GM23338 (cell line): ENCODE results near the gene SOAT2. TPM values are rescaled to one million over a fixed set of nuclear protein-coding genes. Genes with fewer than 3 reads are reported as not detected.

ENCODE experiments used
- ATAC-seq: fragments of 200-7000 bp; cut with Tn5 transposase; 3 replicates; pipeline ENCODE4 v1.9.1; 2020
- DNase-seq: peaks from one replicate; pipeline ENCODE4 v3.0.0-alpha.2; 2015; ENCODE audit warnings: low spot score
- H2AFZ ChIP-seq: fragments of 200-600 bp; sonication (generic); 2 replicates; pipeline ENCODE4 v1.8.0; 2016; ENCODE audit warnings: antibody characterized with exemption, mild to moderate bottlenecking, moderate library complexity
- H3F3A ChIP-seq: fragments of 200-600 bp; sonication (generic); replicated peaks from 2 replicates; pipeline ENCODE4 v1.8.0; 2017; ENCODE audit warnings: antibody characterized with exemption, mixed run types, low read depth
- H3K27ac ChIP-seq: fragments of 200-600 bp; sonication (generic); 2 replicates; pipeline ENCODE4 v1.6.1; 2016; ENCODE audit warnings: low read depth
- H3K27me3 ChIP-seq: fragments of 200-600 bp; sonication (generic); 2 replicates; pipeline ENCODE4 v1.8.0; 2016; ENCODE audit warnings: mild to moderate bottlenecking, mixed run types, moderate library complexity; ENCODE audit not compliant: insufficient read depth
- H3K36me3 ChIP-seq: fragments of 200-600 bp; sonication (generic); 2 replicates; pipeline ENCODE4 v1.8.0; 2016; ENCODE audit warnings: mild to moderate bottlenecking; ENCODE audit not compliant: insufficient read depth
- H3K4me1 ChIP-seq: fragments of 200-600 bp; sonication (generic); 2 replicates; pipeline ENCODE4 v1.8.0; 2016; ENCODE audit warnings: mild to moderate bottlenecking, moderate library complexity; ENCODE audit not compliant: insufficient read depth
- H3K4me2 ChIP-seq: fragments of 200-600 bp; sonication (generic); 2 replicates; pipeline ENCODE4 v1.7.1; 2017; ENCODE audit warnings: mixed run types
- H3K4me3 ChIP-seq: fragments of 200-600 bp; sonication (generic); 2 replicates; pipeline ENCODE4 v1.6.1; 2016; ENCODE audit warnings: mixed run types
- H3K79me2 ChIP-seq: fragments of 200-600 bp; sonication (generic); replicated peaks from 2 replicates; pipeline ENCODE4 v1.8.0; 2017; ENCODE audit warnings: mild to moderate bottlenecking; ENCODE audit not compliant: insufficient read depth
- H3K9me2 ChIP-seq: fragments of 200-600 bp; sonication (generic); 2 replicates; pipeline ENCODE4 v1.8.0; 2017; ENCODE audit not compliant: insufficient read depth
- H4K20me1 ChIP-seq: fragments of 200-600 bp; sonication (generic); replicated peaks from 2 replicates; pipeline ENCODE4 v1.8.0; 2017; ENCODE audit warnings: mild to moderate bottlenecking; ENCODE audit not compliant: insufficient read depth
- H3K27ac Mint-ChIP-seq: 2 replicates; pipeline ENCODE4 v1.8.0; 2020; ENCODE audit warnings: inconsistent platforms, mild to moderate bottlenecking, moderate library complexity, mixed read lengths
- H3K27me3 Mint-ChIP-seq: 3 replicates; pipeline ENCODE4 v1.8.0; 2022; ENCODE audit warnings: low read depth, mild to moderate bottlenecking, moderate library complexity, mixed read lengths, inconsistent platforms; ENCODE audit not compliant: insufficient read depth, poor library complexity
- H3K36me3 Mint-ChIP-seq: 3 replicates; pipeline ENCODE4 v1.8.0; 2021; ENCODE audit warnings: low read depth, mild to moderate bottlenecking, inconsistent platforms, moderate library complexity, mixed read lengths
- H3K4me1 Mint-ChIP-seq: 3 replicates; pipeline ENCODE4 v1.8.0; 2020; ENCODE audit warnings: mild to moderate bottlenecking, inconsistent platforms, mixed read lengths
- H3K4me3 Mint-ChIP-seq: 3 replicates; pipeline ENCODE4 v1.8.0; 2021; ENCODE audit warnings: moderate library complexity, mild to moderate bottlenecking, inconsistent platforms, mixed read lengths
- H3K9me3 Mint-ChIP-seq: 3 replicates; pipeline ENCODE4 v1.8.0; 2020; ENCODE audit warnings: moderate library complexity, mild to moderate bottlenecking, inconsistent platforms, mixed read lengths
- CREB1 ChIP-seq: fragments of 250-450 bp; sonication (Bioruptor Pico); IDR thresholded peaks from 2 replicates; pipeline ENCODE4 v1.5.0; 2020; ENCODE audit warnings: low read depth, mild to moderate bottlenecking, moderate library complexity
- EZH2phosphoT487 ChIP-seq: fragments of 200-600 bp; sonication (generic); IDR thresholded peaks from one replicate; pipeline ENCODE4 v1.8.1; 2018; ENCODE audit warnings: antibody characterized with exemption; ENCODE audit not compliant: unreplicated experiment
- JUNB ChIP-seq: IDR thresholded peaks from one replicate; pipeline ENCODE4 v1.6.1; 2016; ENCODE audit warnings: antibody characterized with exemption; ENCODE audit not compliant: unreplicated experiment
- NANOG ChIP-seq: IDR thresholded peaks from 2 replicates; pipeline ENCODE4 v1.6.1; 2016; ENCODE audit warnings: antibody characterized with exemption, borderline replicate concordance
- POLR2AphosphoS5 ChIP-seq: IDR thresholded peaks from 2 replicates; pipeline ENCODE4 v1.6.1; 2016; ENCODE audit warnings: antibody characterized with exemption, low read depth
- ZNF331 ChIP-seq: fragments of 250-450 bp; sonication (Bioruptor Pico); IDR thresholded peaks from 2 replicates; pipeline ENCODE4 v1.5.0; 2020; ENCODE audit warnings: low read depth, mild to moderate bottlenecking, moderate library complexity
- polyA plus RNA-seq: library from polyadenylated mRNA; unstranded; fragments of >200 nt; fragmentation: Nextera tagmentation; extraction: Ambion mirVana; gene quantifications from 2 replicates; pipeline ENCODE4 v1.2.1, GENCODE V29; 2016
- total RNA-seq: library from RNA; depleted of rRNA; stranded (reverse); fragments of >200 nt; shearing (Covaris generic); gene quantifications from 2 replicates; pipeline ENCODE4 v1.2.3, GENCODE V29; 2014
- TF ChIP-seq, protein P1 (sequence below), 2 experiments: fragments of 200-600 bp in 1 of 2; sonication (generic) in 1 of 2; conservative IDR thresholded peaks; 2 replicates each; pipeline versions ENCODE4 v1.5.1 to v1.6.1; 2016 to 2017; ENCODE audit warnings: antibody characterized with exemption in 2 of 2, low read depth in 2 of 2, mild to moderate bottlenecking in 2 of 2, moderate library complexity in 1 of 2
- TF ChIP-seq, protein P2 (sequence below): fragments of 250-450 bp; sonication (Bioruptor Pico); IDR thresholded peaks from 2 replicates; pipeline ENCODE4 v1.5.0; 2020; ENCODE audit warnings: mild to moderate bottlenecking, moderate library complexity

The SOAT2 gene
- total and polyA plus RNA-seq, 2 experiments from 2014 or later, result not detected

DNA sequence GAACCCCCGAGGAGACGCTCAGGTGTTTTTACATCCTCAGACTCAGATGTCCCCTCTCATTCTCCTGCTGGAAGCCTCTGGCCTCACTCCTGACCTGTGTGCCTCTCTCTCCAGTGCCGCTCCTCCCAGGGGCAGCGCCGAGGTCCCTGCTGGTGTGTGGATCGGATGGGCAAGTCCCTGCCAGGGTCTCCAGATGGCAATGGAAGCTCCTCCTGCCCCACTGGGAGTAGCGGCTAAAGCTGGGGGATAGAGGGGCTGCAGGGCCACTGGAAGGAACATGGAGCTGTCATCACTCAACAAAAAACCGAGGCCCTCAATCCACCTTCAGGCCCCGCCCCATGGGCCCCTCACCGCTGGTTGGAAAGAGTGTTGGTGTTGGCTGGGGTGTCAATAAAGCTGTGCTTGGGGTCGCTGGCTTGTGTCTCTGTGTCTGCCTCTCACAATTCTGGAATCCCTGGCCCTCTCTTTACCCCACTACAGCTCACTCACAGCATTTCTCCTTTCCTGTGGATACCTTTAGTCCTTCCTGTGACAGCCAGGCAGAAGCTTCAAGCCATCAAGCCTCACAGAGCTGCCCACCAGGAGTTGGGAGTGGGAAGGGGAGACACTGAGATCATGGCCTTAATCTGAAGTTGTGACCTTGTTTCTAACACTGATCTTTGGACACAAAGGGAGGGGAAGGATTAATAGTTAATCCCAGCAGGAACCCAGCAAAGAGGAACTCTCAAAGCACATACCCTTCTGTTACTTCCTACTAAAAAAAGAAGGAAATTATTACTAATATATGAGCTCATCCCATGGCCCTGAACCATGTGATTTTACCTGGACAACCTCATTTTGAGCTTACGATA is 1.1 kb upstream of the SOAT2 start:
- no peaks in the 10 kb centered on the region for H3K36me3 ChIP-seq
- Mint-ChIP-seq H3K4me1 (peaks cover 37% of the 10 kb centered on the region), H3K27me3 (peaks cover 27% of the 10 kb centered on the region), H3K9me3 (no peaks in the 10 kb centered on the region), H3K36me3 (no peaks in the 10 kb centered on the region; the same call in 2 of the 3 replicates), H3K27ac (no peak overlapping the region), H3K4me3 (no peak overlapping the region)
- DNase-seq (no peak), ATAC-seq (no peak)
- H3F3A ChIP-seq, result peaks cover 11% of the 10 kb centered on the region
- H3K27me3 ChIP-seq, result peaks cover 14% of the 10 kb centered on the region
- TF ChIP-seq CREB1 (CRISPR knock-in tag) (no peak), NANOG (no peak)
- no peak overlapping the region for H3K4me2 ChIP-seq
- no peak overlapping the region for H2AFZ ChIP-seq
- no peak overlapping the region for H3K27ac ChIP-seq
- H3K4me3 ChIP-seq, result no peak overlapping the region
- H4K20me1 ChIP-seq, result no peaks in the 10 kb centered on the region
- H3K9me2 ChIP-seq, result no peaks in the 10 kb centered on the region
- H3K4me1 ChIP-seq, result peaks cover 21% of the 10 kb centered on the region
- no peaks in the 10 kb centered on the region for H3K79me2 ChIP-seq

DNA sequence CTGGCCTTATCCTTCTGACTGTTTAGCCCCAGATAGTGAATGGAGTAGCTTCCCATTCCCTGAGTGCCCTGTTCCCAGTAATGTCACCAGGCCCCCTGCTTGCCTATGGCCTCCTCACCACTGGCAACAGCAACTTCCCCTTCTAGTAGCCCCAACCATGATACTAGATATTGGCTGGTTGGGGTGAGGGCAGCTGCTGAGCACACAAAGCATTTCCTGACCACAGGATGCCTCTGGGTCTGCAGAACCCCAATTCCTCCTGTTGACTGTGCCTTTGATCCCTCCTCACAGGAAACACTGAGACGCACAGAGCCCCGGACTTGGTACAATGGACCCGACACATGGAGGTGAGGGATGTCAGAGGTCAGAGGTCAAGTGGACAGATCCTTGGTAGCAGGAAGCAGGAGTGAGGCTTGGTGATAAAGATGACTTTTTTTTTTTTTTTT is 597 bp downstream of the SOAT2 start:
- Histone ChIP-seq H3K9me2 (no peaks in the 10 kb centered on the region), H3K27ac (no peak overlapping the region)
- no peak for ATAC-seq

More for the DNA sequence above, 597 bp downstream of the SOAT2 start:
- H3K4me1 ChIP-seq, result peaks cover 25% of the 10 kb centered on the region
- peaks cover 31% of the 10 kb centered on the region for H3K4me1 Mint-ChIP-seq
- H3K4me3 Mint-ChIP-seq, result no peak overlapping the region
- H3K9me3 Mint-ChIP-seq, result no peaks in the 10 kb centered on the region; the same call in 2 of the 3 replicates
- H4K20me1 ChIP-seq, result no peaks in the 10 kb centered on the region
- H3K4me2 ChIP-seq, result no peak overlapping the region
- H3F3A ChIP-seq, result peaks cover 3% of the 10 kb centered on the region
- TF ChIP-seq ZNF331 (CRISPR knock-in tag) (no peak), JUNB (no peak), EZH2phosphoT487 (no peak), POLR2AphosphoS5 (no peak)
- TF ChIP-seq, protein P1, sequence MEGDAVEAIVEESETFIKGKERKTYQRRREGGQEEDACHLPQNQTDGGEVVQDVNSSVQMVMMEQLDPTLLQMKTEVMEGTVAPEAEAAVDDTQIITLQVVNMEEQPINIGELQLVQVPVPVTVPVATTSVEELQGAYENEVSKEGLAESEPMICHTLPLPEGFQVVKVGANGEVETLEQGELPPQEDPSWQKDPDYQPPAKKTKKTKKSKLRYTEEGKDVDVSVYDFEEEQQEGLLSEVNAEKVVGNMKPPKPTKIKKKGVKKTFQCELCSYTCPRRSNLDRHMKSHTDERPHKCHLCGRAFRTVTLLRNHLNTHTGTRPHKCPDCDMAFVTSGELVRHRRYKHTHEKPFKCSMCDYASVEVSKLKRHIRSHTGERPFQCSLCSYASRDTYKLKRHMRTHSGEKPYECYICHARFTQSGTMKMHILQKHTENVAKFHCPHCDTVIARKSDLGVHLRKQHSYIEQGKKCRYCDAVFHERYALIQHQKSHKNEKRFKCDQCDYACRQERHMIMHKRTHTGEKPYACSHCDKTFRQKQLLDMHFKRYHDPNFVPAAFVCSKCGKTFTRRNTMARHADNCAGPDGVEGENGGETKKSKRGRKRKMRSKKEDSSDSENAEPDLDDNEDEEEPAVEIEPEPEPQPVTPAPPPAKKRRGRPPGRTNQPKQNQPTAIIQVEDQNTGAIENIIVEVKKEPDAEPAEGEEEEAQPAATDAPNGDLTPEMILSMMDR (conservative IDR thresholded peaks at IDR 0.05; ENCODE audit: low read depth in 2 of 2), result no peak
- TF ChIP-seq, protein P2, sequence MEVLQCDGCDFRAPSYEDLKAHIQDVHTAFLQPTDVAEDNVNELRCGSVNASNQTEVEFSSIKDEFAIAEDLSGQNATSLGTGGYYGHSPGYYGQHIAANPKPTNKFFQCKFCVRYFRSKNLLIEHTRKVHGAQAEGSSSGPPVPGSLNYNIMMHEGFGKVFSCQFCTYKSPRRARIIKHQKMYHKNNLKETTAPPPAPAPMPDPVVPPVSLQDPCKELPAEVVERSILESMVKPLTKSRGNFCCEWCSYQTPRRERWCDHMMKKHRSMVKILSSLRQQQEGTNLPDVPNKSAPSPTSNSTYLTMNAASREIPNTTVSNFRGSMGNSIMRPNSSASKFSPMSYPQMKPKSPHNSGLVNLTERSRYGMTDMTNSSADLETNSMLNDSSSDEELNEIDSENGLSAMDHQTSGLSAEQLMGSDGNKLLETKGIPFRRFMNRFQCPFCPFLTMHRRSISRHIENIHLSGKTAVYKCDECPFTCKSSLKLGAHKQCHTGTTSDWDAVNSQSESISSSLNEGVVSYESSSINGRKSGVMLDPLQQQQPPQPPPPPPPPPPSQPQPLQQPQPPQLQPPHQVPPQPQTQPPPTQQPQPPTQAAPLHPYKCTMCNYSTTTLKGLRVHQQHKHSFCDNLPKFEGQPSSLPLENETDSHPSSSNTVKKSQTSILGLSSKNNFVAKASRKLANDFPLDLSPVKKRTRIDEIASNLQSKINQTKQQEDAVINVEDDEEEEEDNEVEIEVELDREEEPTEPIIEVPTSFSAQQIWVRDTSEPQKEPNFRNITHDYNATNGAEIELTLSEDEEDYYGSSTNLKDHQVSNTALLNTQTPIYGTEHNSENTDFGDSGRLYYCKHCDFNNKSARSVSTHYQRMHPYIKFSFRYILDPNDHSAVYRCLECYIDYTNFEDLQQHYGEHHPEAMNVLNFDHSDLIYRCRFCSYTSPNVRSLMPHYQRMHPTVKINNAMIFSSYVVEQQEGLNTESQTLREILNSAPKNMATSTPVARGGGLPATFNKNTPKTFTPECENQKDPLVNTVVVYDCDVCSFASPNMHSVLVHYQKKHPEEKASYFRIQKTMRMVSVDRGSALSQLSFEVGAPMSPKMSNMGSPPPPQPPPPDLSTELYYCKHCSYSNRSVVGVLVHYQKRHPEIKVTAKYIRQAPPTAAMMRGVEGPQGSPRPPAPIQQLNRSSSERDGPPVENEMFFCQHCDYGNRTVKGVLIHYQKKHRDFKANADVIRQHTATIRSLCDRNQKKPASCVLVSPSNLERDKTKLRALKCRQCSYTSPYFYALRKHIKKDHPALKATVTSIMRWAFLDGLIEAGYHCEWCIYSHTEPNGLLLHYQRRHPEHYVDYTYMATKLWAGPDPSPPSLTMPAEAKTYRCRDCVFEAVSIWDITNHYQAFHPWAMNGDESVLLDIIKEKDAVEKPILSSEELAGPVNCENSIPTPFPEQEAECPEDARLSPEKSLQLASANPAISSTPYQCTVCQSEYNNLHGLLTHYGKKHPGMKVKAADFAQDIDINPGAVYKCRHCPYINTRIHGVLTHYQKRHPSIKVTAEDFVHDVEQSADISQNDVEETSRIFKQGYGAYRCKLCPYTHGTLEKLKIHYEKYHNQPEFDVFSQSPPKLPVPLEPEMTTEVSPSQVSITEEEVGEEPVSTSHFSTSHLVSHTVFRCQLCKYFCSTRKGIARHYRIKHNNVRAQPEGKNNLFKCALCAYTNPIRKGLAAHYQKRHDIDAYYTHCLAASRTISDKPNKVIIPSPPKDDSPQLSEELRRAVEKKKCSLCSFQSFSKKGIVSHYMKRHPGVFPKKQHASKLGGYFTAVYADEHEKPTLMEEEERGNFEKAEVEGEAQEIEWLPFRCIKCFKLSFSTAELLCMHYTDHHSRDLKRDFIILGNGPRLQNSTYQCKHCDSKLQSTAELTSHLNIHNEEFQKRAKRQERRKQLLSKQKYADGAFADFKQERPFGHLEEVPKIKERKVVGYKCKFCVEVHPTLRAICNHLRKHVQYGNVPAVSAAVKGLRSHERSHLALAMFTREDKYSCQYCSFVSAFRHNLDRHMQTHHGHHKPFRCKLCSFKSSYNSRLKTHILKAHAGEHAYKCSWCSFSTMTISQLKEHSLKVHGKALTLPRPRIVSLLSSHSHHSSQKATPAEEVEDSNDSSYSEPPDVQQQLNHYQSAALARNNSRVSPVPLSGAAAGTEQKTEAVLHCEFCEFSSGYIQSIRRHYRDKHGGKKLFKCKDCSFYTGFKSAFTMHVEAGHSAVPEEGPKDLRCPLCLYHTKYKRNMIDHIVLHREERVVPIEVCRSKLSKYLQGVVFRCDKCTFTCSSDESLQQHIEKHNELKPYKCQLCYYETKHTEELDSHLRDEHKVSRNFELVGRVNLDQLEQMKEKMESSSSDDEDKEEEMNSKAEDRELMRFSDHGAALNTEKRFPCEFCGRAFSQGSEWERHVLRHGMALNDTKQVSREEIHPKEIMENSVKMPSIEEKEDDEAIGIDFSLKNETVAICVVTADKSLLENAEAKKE (CRISPR knock-in tag), result no peak
- H2AFZ ChIP-seq, result no peak overlapping the region
- H3K36me3 ChIP-seq, result no peaks in the 10 kb centered on the region
- no peaks in the 10 kb centered on the region for H3K36me3 Mint-ChIP-seq
- H3K79me2 ChIP-seq, result no peaks in the 10 kb centered on the region
- H3K4me3 ChIP-seq, result no peak overlapping the region
- H3K27me3 ChIP-seq, result peaks cover 4% of the 10 kb centered on the region
- H3K27me3 Mint-ChIP-seq, result peaks cover 18% of the 10 kb centered on the region
- DNase-seq, result no peak
- H3K27ac Mint-ChIP-seq, result no peak overlapping the region
